Uterus (tissue), 2 donors: ENCODE measurements around the gene SEC24D.

ENCODE experiments used
- POLR2A ChIP-seq, 2 donors: fragments of 450-650 bp; IDR thresholded peaks; one replicate each; pipeline ENCODE4 v1.6.1; 2016; ENCODE audit warnings: antibody characterized with exemption in 2 of 2, mild to moderate bottlenecking in 1 of 2, moderate library complexity in 1 of 2
- TF ChIP-seq, protein P1 (sequence below), 4 experiments: fragments of 200-600 bp in 2 of 4; fragments of 450-650 bp in 2 of 4; sonication (generic) in 2 of 4; IDR thresholded peaks; one replicate each; pipeline ENCODE4 v1.5.1; 2016 to 2019; ENCODE audit warnings: antibody characterized with exemption in 4 of 4, mild to moderate bottlenecking in 2 of 4, moderate library complexity in 1 of 4

DNA sequence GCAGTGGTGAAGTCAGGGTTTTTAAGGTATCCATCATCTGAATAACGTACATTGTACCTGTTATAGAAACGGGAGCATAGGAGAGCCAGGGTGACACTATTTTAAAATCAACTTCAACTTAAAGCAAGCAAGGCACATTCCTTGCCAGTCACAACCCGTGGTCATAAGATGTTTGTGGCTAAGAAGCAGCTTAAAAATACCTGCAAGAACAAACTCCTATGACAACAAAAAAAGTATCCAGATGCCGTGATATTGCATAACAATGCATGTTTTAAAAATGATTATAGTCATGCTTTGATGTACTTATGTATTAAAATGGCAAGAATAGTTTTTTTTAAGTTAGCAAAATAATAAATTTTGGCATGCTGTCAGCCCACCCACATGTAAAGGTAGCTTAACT, 36.3 kb upstream of the SEC24D start:
- TF ChIP-seq, protein P1, sequence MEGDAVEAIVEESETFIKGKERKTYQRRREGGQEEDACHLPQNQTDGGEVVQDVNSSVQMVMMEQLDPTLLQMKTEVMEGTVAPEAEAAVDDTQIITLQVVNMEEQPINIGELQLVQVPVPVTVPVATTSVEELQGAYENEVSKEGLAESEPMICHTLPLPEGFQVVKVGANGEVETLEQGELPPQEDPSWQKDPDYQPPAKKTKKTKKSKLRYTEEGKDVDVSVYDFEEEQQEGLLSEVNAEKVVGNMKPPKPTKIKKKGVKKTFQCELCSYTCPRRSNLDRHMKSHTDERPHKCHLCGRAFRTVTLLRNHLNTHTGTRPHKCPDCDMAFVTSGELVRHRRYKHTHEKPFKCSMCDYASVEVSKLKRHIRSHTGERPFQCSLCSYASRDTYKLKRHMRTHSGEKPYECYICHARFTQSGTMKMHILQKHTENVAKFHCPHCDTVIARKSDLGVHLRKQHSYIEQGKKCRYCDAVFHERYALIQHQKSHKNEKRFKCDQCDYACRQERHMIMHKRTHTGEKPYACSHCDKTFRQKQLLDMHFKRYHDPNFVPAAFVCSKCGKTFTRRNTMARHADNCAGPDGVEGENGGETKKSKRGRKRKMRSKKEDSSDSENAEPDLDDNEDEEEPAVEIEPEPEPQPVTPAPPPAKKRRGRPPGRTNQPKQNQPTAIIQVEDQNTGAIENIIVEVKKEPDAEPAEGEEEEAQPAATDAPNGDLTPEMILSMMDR (IDR thresholded peaks at IDR 0.05): no peak
- no peak for TF ChIP-seq POLR2A (IDR thresholded peaks at IDR 0.05)
